Body of pancreas (tissue), 4 donors: ENCODE measurements around the gene SPG11.
A peak's percentile ranks its signal among the peaks of the same experiment; 100 is the strongest.

Experiments
- CTCF ChIP-seq, 7 experiments: fragments of 450-650 bp in 4 of 7; fragments of 200-600 bp in 3 of 7; sonication (generic) in 3 of 7; IDR thresholded peaks; one replicate each; pipeline ENCODE4 v1.5.1; 2016 to 2019; ENCODE audit warnings: antibody characterized with exemption in 7 of 7
- POLR2A ChIP-seq, 3 donors: fragments of 450-650 bp; IDR thresholded peaks; one replicate each; pipeline ENCODE4 v1.6.1; 2016; ENCODE audit warnings: antibody characterized with exemption in 3 of 3, mild to moderate bottlenecking in 2 of 3

- TF ChIP-seq CTCF (IDR thresholded peaks at IDR 0.05) (peak in 1 of 7 experiments; percentile 21), POLR2A (IDR thresholded peaks at IDR 0.05) (peak; percentile 98 to 100 (median 100))
Observed at GRCh38 chr15:44711096-44711742, 47.8 kb upstream of the SPG11 start, which contains the start of the genes B2M and PATL2.
